DND-41 (cell line): Measurements from ENCODE around the gene NKX2-4.

Experiments used
- ATAC-seq: fragments of 200-7000 bp; cut with Tn5 transposase; 3 replicates; pipeline ENCODE4 v1.9.1; 2021; ENCODE audit warnings: low read depth; ENCODE audit not compliant: insufficient read depth
- DNase-seq: peaks from one replicate; pipeline ENCODE4 v3.0.0-alpha.2; 2020
- H2AFZ ChIP-seq: 2 replicates; pipeline ENCODE4 v1.6.0; 2012; ENCODE audit warnings: low read depth, low read length
- H3K27ac ChIP-seq: 2 replicates; pipeline ENCODE4 v1.5.1; 2012; ENCODE audit warnings: low read length, inconsistent platforms
- H3K27me3 ChIP-seq: fragments of 200-600 bp; sonication (generic); 2 replicates; pipeline ENCODE4 v1.6.0; 2012; ENCODE audit warnings: low read length, mild to moderate bottlenecking, inconsistent platforms; ENCODE audit not compliant: insufficient read depth, poor library complexity
- H3K36me3 ChIP-seq: 2 replicates; pipeline ENCODE4 v1.5.1; 2012; ENCODE audit warnings: low read length, inconsistent platforms; ENCODE audit not compliant: insufficient read depth
- H3K4me1 ChIP-seq: 2 replicates; pipeline ENCODE4 v1.5.1; 2012; ENCODE audit warnings: mild to moderate bottlenecking, low read length; ENCODE audit not compliant: insufficient read depth
- H3K4me2 ChIP-seq: 2 replicates; pipeline ENCODE4 v1.6.0; 2012; ENCODE audit warnings: mild to moderate bottlenecking, moderate library complexity, low read length, inconsistent platforms; ENCODE audit not compliant: insufficient read depth
- H3K4me3 ChIP-seq, 2 experiments: fragments of 200-600 bp in 1 of 2; shearing (Covaris generic) in 1 of 2; 2 replicates each; pipeline ENCODE4 v1.5.1; 2012 to 2016; ENCODE audit warnings: inconsistent platforms in 2 of 2, low read length in 2 of 2, mild to moderate bottlenecking in 2 of 2, low read depth in 1 of 2, moderate library complexity in 1 of 2
- H3K79me2 ChIP-seq: 2 replicates; pipeline ENCODE4 v1.6.0; 2012; ENCODE audit warnings: low read length, inconsistent platforms; ENCODE audit not compliant: insufficient read depth
- H3K9ac ChIP-seq: 2 replicates; pipeline ENCODE4 v1.6.0; 2012; ENCODE audit warnings: low read depth, mild to moderate bottlenecking, inconsistent platforms, low read length, moderate library complexity
- H3K9me3 ChIP-seq: 2 replicates; pipeline ENCODE4 v1.5.1; 2012; ENCODE audit warnings: low read length, moderate library complexity, mild to moderate bottlenecking, inconsistent platforms; ENCODE audit not compliant: insufficient read depth, severe bottlenecking
- H4K20me1 ChIP-seq: 2 replicates; pipeline ENCODE4 v1.6.0; 2012; ENCODE audit warnings: low read length; ENCODE audit not compliant: insufficient read depth
- EZH2 ChIP-seq: IDR thresholded peaks from 3 replicates; pipeline ENCODE4 v1.6.1; 2012; ENCODE audit warnings: borderline replicate concordance, low read depth, mild to moderate bottlenecking, moderate library complexity, low read length, inconsistent platforms; ENCODE audit not compliant: severe bottlenecking
- TF ChIP-seq, protein P1 (sequence below): IDR thresholded peaks from 2 replicates; pipeline ENCODE4 v1.5.1; 2012; ENCODE audit warnings: borderline replicate concordance, low read length, moderate library complexity, mild to moderate bottlenecking; ENCODE audit not compliant: poor library complexity, severe bottlenecking; ENCODE audit errors: extremely low read depth

NKX2-4 gene

DNA sequence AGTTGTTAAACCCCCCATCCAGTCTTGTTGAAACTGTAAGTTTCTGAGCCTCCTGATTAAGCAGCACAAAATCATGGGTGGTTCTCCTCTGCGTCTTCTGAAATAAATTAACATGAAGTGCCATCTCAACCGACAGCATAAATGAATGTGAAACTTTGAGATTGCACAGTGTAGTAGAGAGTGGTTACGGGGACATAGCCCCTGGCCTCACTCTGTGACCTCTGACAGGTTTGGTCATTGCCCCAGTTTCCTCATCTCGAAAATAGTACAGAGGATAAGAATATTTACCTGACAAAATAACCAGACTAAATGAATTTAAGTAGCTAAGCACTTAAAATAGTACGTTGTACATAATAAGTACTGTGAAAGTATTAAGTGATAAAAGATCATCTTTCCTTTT is 19.1 kb downstream of the NKX2-4 start:
- Histone ChIP-seq H2AFZ (no peak overlapping the region), H3K4me1 (no peaks in the 10 kb centered on the region), H3K27me3 (no peaks in the 10 kb centered on the region), H3K4me3 (no peak overlapping the region), H3K9me3 (no peaks in the 10 kb centered on the region), H3K36me3 (peaks cover 70% of the 10 kb centered on the region), H3K79me2 (peaks cover 46% of the 10 kb centered on the region), H3K4me2 (no peak overlapping the region), H3K27ac (no peak overlapping the region), H4K20me1 (peaks cover 28% of the 10 kb centered on the region), H3K9ac (no peak overlapping the region)
- DNase-seq (no peak), ATAC-seq (no peak)
- TF ChIP-seq EZH2: no peak
- TF ChIP-seq, protein P1, sequence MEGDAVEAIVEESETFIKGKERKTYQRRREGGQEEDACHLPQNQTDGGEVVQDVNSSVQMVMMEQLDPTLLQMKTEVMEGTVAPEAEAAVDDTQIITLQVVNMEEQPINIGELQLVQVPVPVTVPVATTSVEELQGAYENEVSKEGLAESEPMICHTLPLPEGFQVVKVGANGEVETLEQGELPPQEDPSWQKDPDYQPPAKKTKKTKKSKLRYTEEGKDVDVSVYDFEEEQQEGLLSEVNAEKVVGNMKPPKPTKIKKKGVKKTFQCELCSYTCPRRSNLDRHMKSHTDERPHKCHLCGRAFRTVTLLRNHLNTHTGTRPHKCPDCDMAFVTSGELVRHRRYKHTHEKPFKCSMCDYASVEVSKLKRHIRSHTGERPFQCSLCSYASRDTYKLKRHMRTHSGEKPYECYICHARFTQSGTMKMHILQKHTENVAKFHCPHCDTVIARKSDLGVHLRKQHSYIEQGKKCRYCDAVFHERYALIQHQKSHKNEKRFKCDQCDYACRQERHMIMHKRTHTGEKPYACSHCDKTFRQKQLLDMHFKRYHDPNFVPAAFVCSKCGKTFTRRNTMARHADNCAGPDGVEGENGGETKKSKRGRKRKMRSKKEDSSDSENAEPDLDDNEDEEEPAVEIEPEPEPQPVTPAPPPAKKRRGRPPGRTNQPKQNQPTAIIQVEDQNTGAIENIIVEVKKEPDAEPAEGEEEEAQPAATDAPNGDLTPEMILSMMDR: no peak

DNA sequence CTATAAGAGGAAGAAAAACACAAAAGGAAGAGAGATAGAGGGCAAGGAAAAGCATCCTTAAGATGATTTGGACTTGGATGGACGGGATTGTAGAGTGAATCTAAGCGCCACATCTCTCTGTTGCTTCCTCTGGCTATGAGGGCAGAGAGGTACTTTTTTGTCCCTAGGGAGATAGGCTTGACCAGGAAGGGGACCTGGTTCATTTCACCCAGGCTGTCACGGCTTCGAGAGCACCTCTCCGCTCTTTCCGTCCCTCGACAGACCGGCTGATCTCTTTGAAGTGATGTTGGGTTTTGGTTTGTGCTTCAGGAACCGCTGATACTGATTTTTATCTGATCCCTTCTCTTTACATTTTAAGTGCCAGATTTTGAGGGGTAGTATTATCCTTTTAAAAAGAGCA is 19.6 kb downstream of the NKX2-4 start:
- Histone ChIP-seq H3K4me3 (no peak overlapping the region), H3K27ac (no peak overlapping the region), H3K27me3 (no peaks in the 10 kb centered on the region), H2AFZ (no peak overlapping the region), H3K9ac (no peak overlapping the region), H4K20me1 (peaks cover 30% of the 10 kb centered on the region), H3K36me3 (peaks cover 70% of the 10 kb centered on the region), H3K9me3 (no peaks in the 10 kb centered on the region), H3K4me1 (no peaks in the 10 kb centered on the region), H3K4me2 (no peak overlapping the region), H3K79me2 (peaks cover 51% of the 10 kb centered on the region)
- DNase-seq: no peak
- TF ChIP-seq, protein P1: no peak
- TF ChIP-seq EZH2: no peak
- no peak for ATAC-seq

DNA sequence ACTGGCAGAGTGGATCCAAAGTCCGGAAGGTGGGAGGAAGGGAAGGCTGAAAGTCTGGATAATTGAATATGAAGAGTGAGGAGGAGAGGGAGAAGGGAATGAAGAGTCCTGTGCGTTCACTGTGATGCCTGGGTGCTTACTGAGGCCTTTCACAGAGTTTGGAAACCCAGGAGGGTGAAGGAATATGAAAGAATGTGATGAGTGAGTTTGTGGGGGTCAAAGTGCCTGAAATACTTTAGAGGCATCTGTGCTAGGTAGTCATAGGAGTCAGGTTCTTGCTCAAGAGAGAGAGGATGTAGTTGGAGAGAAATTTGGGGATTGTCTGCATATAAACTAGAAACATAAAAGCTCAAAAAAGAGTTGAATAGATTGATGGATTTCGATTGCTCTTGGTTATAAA is 20.7 kb downstream of the NKX2-4 start:
- TF ChIP-seq, protein P1: no peak
- TF ChIP-seq EZH2: no peak
- no peaks in the 10 kb centered on the region for H3K9me3 ChIP-seq
- no peak for ATAC-seq
- H3K4me1 ChIP-seq: no peaks in the 10 kb centered on the region
- H4K20me1 ChIP-seq: peaks cover 34% of the 10 kb centered on the region
- H3K4me3 ChIP-seq: no peak overlapping the region
- no peak for DNase-seq
- H3K9ac ChIP-seq: no peak overlapping the region
- no peaks in the 10 kb centered on the region for H3K27me3 ChIP-seq
- peaks cover 61% of the 10 kb centered on the region for H3K36me3 ChIP-seq
- H2AFZ ChIP-seq: no peak overlapping the region
- no peak overlapping the region for H3K4me2 ChIP-seq
- H3K79me2 ChIP-seq: peaks cover 59% of the 10 kb centered on the region
- H3K27ac ChIP-seq: no peak overlapping the region

DNA sequence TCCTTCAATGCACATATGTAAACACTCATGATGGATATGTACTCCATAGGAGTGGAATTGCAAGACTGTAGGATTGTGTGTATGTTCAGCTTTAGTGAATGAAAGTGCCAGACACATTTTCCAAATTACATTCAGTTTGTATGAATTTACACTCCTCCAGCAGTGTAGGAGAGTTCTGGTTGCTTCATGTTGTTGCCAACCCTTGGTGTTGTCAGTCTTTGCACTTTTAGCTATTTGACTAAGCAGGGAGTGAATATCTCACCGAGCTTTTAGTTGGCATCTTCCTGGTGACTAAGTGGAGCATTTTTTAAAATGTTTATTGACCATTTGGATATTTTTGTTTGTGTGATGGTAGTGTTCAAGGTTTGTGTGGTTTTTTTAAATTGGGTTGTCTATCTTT is 23.9 kb downstream of the NKX2-4 start:
- Histone ChIP-seq H3K27me3 (no peaks in the 10 kb centered on the region), H3K79me2 (peaks cover 70% of the 10 kb centered on the region), H4K20me1 (peaks cover 27% of the 10 kb centered on the region), H2AFZ (no peak overlapping the region), H3K27ac (no peak overlapping the region), H3K4me3 (no peak overlapping the region), H3K36me3 (peaks cover 67% of the 10 kb centered on the region), H3K9me3 (no peaks in the 10 kb centered on the region), H3K9ac (no peak overlapping the region), H3K4me2 (no peak overlapping the region), H3K4me1 (no peaks in the 10 kb centered on the region)
- TF ChIP-seq, protein P1: no peak
- TF ChIP-seq EZH2: no peak
- DNase-seq: no peak
- no peak for ATAC-seq
